Activated T-cell treated with anti-CD3 and anti-CD28 coated beads, Interleukin-2, amount 50 U/mL, for 72 hours (primary cell): ENCODE measurements around the gene UBE2F. TPM values are rescaled to one million over a fixed set of nuclear protein-coding genes. Genes with fewer than 3 reads are reported as not detected.
"Not testable (repeated sequence)": the region's sequence is repeated elsewhere in the genome, so short reads cannot be mapped to it uniquely, and the experiment has no call there.

Source experiments
- ATAC-seq, 2 donors: fragments of 150-1000 bp; cut with Tn5 transposase; replicated peaks in 1 of 2; 2 replicates each; pipeline ENCODE4 v1.10.0; 2021; ENCODE audit warnings: moderate library complexity in 2 of 2, mild to moderate bottlenecking in 1 of 2
- DNase-seq, 2 donors: peaks; one replicate each; pipeline ENCODE4 v3.0.0; 2021 to 2022; ENCODE audit warnings: mixed read lengths in 1 of 2
- H3K27ac Mint-ChIP-seq: one replicate; pipeline ENCODE4 v1.8.0; 2022; ENCODE audit warnings: mild to moderate bottlenecking, moderate library complexity, mixed read lengths
- H3K27me3 Mint-ChIP-seq: one replicate; pipeline ENCODE4 v1.8.0; 2022; ENCODE audit warnings: low read depth, mixed read lengths
- H3K36me3 Mint-ChIP-seq, 2 donors: one replicate each; pipeline ENCODE4 v1.8.0; 2022; ENCODE audit warnings: mixed read lengths in 2 of 2, mild to moderate bottlenecking in 1 of 2; ENCODE audit not compliant: insufficient read depth in 2 of 2
- H3K4me1 Mint-ChIP-seq: one replicate; pipeline ENCODE4 v1.8.0; 2022; ENCODE audit warnings: low read depth, mixed read lengths
- H3K4me3 Mint-ChIP-seq, 2 donors: one replicate each; pipeline ENCODE4 v1.8.0; 2022; ENCODE audit warnings: mild to moderate bottlenecking in 2 of 2, mixed read lengths in 2 of 2, moderate library complexity in 2 of 2
- H3K9me3 Mint-ChIP-seq, 2 donors: one replicate each; pipeline ENCODE4 v1.8.0; 2022; ENCODE audit warnings: mixed read lengths in 2 of 2
- total RNA-seq, 2 donors: library from RNA; stranded (reverse); gene quantifications; one replicate each; pipeline ENCODE4 v1.2.3, GENCODE V29; 2022

UBE2F gene
- total RNA-seq, 2 donors from 2014 or later: 73.6 to 81.7 TPM

DNA sequence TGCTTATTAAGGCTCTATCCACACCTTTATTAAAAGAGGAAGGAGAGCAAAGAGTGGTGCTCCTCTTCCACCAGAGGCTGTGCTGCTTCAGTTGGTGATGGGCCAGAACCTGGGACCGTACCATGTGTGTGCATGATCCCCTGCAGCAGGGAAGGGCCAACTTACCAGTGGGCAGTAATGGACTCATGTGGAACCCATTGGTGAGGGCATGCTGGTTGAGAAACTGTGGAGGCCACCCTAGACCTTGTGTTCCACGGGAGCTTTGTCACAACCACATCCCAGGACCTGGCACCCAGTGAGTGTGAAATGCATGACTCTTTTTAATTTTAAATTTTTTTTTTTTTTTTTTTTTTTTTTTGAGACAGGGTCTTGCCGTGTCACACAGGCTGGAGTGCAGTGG is 5.4 kb downstream of the UBE2F start:
- Mint-ChIP-seq H3K36me3 (peaks cover 1 to 3% of the 10 kb centered on the region in 2 donors), H3K27ac (no peak overlapping the region), H3K9me3 (no peaks in the 10 kb centered on the region), H3K27me3 (no peaks in the 10 kb centered on the region), H3K4me1 (peaks cover 64% of the 10 kb centered on the region), H3K4me3 (no peak overlapping the region)
- no peak for ATAC-seq
- no peak for DNase-seq

DNA sequence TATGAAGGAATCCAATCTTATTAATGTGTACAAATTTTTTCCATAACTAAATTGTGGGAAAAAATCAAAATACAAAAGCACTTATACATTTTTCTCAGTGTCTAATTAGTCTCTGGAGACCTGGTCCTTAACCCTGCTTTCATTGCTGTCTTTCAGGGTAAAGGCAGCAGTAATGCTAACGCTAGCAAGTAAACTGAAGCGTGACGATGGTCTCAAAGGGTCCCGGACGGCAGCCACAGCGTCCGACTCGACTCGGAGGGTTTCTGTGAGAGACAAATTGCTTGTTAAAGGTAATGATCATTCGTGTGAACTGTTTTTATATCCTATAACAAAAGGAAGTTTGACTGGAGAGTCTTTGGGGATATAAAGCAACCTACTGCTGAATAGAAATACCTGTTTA is 6.1 kb downstream of the UBE2F start:
- ATAC-seq: no peak
- Mint-ChIP-seq H3K4me1 (peaks cover 66% of the 10 kb centered on the region), H3K36me3 (peaks cover 1 to 3% of the 10 kb centered on the region in 2 donors), H3K4me3 (no peak overlapping the region), H3K9me3 (no peaks in the 10 kb centered on the region), H3K27me3 (no peaks in the 10 kb centered on the region), H3K27ac (no peak overlapping the region)
- no peak for DNase-seq

DNA sequence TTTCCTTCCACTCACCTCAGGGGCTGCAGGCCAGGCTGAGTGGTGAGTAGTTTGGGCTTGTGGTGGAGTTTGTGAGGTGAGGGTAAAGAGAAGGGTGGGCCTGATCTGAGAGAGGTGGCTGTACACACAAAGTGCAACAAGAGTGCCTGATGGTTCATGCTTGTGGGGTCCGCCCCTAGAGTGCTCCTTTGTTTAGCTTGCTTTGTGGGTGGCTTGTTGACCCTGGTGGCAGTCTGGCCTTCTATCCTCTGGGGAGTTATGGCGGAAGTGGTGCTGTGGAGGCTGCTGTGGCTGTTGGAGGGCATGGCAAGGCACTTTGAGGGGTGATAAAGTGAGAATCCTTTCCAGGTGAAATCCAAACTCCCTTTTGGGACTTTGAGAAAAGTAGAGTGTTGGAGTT is 10.6 kb downstream of the UBE2F start:
- Mint-ChIP-seq H3K9me3 (no peaks in the 10 kb centered on the region), H3K27me3 (no peaks in the 10 kb centered on the region), H3K4me3 (no peak overlapping the region), H3K27ac (no peak overlapping the region), H3K36me3 (peaks cover 1% of the 10 kb centered on the region in 2 donors), H3K4me1 (peaks cover 67% of the 10 kb centered on the region)
- no peak for ATAC-seq
- DNase-seq: no peak

DNA sequence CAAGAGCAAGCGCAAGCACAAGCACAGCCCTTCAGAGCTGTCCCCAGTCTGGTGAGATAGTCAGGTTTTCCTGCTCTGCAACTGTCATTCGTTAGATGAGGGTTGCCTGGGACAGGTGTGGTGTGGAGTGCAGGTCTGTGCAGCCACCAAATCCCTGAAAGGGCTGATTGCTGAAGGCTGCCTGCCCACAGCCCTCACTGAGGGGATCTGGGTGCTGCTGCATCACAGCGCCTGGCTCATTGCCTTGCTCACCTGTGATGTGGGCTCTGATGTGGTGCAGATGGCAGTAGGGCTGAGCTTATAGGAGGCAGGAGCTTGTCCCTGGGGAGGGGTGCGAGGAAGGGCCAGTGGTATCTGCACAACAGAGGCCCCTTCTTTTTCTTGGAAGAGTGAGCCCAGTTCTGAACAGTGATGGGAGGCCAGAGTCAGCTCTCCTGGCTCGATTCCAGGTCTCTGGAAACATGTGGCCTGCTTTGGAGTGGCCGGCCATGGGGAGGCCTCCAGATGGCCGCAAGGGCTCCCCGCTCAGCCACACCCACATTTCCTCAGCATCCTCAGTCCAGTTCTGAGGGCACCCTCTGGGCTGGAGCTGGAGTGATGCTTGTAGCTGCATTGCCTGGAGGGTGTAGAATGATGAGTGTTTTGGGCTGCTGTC is 11.4 kb downstream of the UBE2F start:
- H3K9me3 Mint-ChIP-seq: no peaks in the 10 kb centered on the region
- DNase-seq (no peak), ATAC-seq (no peak)
- H3K4me1 Mint-ChIP-seq: peaks cover 65% of the 10 kb centered on the region
- no peak overlapping the region for H3K27ac Mint-ChIP-seq
- no peak overlapping the region for H3K4me3 Mint-ChIP-seq
- H3K36me3 Mint-ChIP-seq: peaks cover 0 to 1% of the 10 kb centered on the region in 2 donors
- no peaks in the 10 kb centered on the region for H3K27me3 Mint-ChIP-seq

DNA sequence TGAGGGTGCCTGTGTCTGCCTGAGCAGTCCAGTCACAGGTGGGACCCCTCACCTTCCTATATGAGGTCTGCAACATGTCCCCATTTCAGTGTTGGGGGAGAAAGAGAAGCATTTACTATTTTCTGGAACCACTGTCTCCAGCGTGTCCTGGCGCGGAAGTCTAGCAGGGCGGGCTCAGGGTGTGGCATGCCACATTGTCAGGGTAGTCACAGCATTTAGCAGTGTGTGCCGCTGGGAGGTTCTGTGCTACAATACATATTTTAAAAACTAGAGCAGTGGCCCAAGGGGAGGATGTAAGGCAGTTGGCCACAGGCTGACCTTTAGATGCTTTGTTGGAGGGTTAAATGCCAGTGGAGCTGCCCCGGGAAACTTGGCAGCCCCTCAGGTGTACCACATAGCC is 12.5 kb downstream of the UBE2F start:
- Mint-ChIP-seq H3K9me3 (peaks cover 0 to 3% of the 10 kb centered on the region in 2 donors), H3K4me3 (no peak overlapping the region), H3K36me3 (peaks cover 1 to 5% of the 10 kb centered on the region in 2 donors), H3K27ac (peak overlapping the region; percentile 52), H3K27me3 (no peaks in the 10 kb centered on the region), H3K4me1 (peaks cover 72% of the 10 kb centered on the region)
- DNase-seq (no peak), ATAC-seq (no peak)

DNA sequence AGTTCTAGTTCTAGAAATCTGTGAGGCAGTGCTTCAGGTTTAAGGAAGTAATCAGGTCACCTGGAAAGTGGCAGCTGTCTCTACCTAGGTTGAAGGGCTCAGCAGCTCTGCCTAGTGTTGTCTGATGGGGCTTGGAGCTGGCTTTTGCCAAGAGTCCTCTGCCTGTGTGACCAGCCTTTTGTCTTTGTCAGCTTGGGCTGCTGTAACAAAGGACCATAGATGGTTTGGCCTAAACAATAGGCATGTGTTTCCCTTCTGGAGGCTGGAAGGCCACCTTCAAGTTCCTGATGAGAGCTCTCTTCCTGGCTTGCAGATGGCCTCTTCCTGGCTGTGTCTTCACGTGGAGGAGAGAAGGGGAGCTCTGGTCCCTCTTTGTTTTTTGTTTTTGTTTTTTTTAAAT is 13.3 kb downstream of the UBE2F start:
- H3K9me3 Mint-ChIP-seq: peaks cover 0 to 3% of the 10 kb centered on the region in 2 donors
- H3K4me1 Mint-ChIP-seq: peaks cover 78% of the 10 kb centered on the region

DNA sequence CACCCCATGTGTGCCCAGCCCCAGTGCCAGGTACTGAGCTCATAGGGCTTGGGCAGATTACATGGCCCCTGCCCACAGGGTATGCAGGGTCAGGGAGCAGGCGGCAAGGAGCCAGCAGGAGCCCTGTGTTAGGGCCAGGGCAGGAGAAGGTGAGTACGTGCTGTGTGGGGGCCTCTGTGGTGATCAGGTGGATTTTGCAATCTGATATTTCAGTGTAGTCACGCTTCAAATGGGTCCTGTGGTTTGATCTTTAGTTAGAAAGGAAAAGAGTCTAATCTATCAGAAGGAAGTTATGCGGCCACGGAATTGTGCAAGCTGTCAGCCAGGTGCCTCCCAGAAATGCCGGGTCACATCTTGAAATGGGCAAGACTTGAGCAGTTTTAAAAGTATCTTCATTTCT is 13.9 kb downstream of the UBE2F start:
- Mint-ChIP-seq H3K4me1 (peaks cover 83% of the 10 kb centered on the region), H3K27me3 (no peaks in the 10 kb centered on the region), H3K27ac (peak overlapping the region; percentile 76), H3K9me3 (peaks cover 0 to 3% of the 10 kb centered on the region in 2 donors), H3K36me3 (peaks cover 1 to 12% of the 10 kb centered on the region in 2 donors), H3K4me3 (peak overlapping the region; percentile 58 to 75)
- DNase-seq (peak; percentile 37 to 48), ATAC-seq (peak; percentile 80 to 84)

More for the DNA sequence above, 13.3 kb downstream of the UBE2F start:
- Mint-ChIP-seq H3K27ac (peak overlapping the region; percentile 76), H3K4me3 (peak overlapping the region; percentile 58 to 75), H3K27me3 (no peaks in the 10 kb centered on the region), H3K36me3 (peaks cover 1 to 7% of the 10 kb centered on the region in 2 donors)
- DNase-seq (no peak), ATAC-seq (no peak)

DNA sequence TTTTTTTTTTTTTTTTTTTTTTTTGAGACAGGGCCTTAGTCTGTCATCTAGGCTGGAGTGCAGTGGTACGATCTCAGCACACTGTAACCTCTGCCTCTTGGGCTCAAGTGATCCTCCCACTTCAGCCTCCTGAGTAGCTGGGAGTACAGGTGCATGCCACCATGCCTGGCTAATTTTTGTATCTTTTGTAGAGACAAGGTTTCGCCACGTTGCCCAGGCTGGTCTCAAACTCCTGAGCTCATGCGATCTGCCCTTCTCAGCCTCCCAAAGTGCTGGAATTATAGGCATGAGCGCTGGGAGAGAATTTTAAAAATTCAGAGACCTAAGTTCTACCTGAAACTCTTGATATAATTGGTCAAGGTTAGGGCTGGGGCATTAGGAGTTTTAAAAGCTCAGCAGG is 14.8 kb downstream of the UBE2F start:
- Mint-ChIP-seq H3K36me3 (peaks cover 2 to 19% of the 10 kb centered on the region in 2 donors), H3K4me1 (peaks cover 76% of the 10 kb centered on the region)
- not testable (repeated sequence) for H3K4me3 Mint-ChIP-seq, DNase-seq, ATAC-seq, H3K9me3 Mint-ChIP-seq, H3K27me3 Mint-ChIP-seq, H3K27ac Mint-ChIP-seq

DNA sequence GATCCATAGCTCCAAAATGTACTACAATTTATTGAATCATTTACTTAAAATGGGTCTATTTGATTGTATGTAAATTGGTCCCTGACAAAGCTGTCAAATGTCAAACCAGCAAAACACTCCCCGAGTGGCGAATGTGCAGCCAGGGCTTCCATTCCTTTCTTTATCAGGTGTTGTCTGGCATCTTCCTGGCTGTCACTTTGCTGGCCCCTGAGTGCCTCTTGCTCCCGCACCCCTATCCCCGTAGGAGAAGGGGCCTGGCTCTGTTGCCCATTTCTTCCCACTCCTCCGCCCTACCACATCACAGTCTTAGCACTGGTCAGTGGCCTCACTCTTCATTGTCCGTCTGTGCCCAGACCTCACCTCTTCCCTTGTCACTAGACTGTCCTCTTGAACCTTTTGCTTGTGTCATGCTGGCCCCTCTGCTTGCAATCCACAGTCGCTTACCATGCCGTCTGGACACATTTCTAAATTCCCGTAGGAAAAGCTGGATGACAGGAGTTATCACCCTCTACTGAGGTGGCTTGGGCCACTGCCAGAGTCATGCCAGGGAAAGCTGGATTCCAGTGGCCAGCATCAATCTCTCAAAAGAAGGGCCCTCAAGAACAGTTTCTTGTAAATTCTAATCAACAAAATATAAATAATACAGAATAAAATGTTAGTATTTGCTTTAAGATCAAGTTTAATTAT is 15.4 kb downstream of the UBE2F start:
- no peaks in the 10 kb centered on the region for H3K27me3 Mint-ChIP-seq
- ATAC-seq (no peak), DNase-seq (no peak)
- H3K36me3 Mint-ChIP-seq: peaks cover 3 to 24% of the 10 kb centered on the region in 2 donors
- H3K27ac Mint-ChIP-seq: no peak overlapping the region
- peaks cover 73% of the 10 kb centered on the region for H3K4me1 Mint-ChIP-seq
- peaks cover 0 to 3% of the 10 kb centered on the region in 2 donors for H3K9me3 Mint-ChIP-seq
- H3K4me3 Mint-ChIP-seq: peak overlapping the region in 1 of 2 donors; percentile 31

DNA sequence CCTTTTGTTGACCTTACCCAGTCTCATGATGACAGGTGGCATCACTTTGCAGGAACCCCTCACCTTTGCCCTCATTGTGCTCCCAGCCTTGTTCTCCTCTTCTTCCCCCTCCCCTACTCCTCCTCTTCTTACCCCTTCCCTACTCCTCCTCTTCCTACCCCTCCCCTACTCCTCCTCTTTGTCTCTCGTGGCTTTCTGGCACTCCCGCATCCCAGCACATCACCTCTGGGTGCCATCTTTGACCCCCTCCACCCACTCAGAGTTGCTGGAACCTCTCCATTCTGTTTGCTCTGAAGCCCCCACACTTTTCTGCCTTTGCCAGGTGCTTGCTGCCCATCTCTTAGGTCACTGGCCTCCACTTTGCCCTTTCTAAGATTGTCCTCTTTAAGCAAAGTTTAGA is 17.1 kb downstream of the UBE2F start:
- no peak overlapping the region for H3K4me3 Mint-ChIP-seq
- peaks cover 0 to 4% of the 10 kb centered on the region in 2 donors for H3K9me3 Mint-ChIP-seq
- H3K36me3 Mint-ChIP-seq: peaks cover 7 to 30% of the 10 kb centered on the region in 2 donors
- H3K27ac Mint-ChIP-seq: no peak overlapping the region
- H3K4me1 Mint-ChIP-seq: peaks cover 61% of the 10 kb centered on the region
- ATAC-seq (no peak), DNase-seq (no peak)
- no peaks in the 10 kb centered on the region for H3K27me3 Mint-ChIP-seq

DNA sequence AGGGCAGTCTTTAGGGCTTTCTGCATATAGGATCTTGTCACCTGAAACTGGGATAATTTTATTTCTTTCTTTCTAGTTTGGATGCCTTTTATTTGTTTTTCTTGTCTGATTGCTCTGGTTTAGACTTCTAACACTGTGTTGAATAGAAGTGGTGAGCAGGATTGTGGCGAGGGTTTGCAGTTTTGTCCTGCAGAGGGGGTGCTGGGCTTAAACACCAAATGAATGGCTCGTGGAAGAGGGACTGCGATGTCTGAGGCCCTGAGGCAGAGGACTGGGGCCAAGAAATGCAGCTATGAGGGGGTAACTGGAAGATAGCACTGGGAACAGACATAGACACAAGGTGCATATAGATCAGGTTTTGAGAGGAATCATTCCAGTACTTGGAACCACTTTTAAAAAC is 20.5 kb downstream of the UBE2F start:
- Mint-ChIP-seq H3K27ac (no peak overlapping the region), H3K9me3 (peaks cover 0 to 4% of the 10 kb centered on the region in 2 donors), H3K4me3 (no peak overlapping the region), H3K36me3 (peaks cover 9 to 32% of the 10 kb centered on the region in 2 donors), H3K4me1 (peaks cover 31% of the 10 kb centered on the region), H3K27me3 (no peaks in the 10 kb centered on the region)
- DNase-seq (no peak), ATAC-seq (no peak)

DNA sequence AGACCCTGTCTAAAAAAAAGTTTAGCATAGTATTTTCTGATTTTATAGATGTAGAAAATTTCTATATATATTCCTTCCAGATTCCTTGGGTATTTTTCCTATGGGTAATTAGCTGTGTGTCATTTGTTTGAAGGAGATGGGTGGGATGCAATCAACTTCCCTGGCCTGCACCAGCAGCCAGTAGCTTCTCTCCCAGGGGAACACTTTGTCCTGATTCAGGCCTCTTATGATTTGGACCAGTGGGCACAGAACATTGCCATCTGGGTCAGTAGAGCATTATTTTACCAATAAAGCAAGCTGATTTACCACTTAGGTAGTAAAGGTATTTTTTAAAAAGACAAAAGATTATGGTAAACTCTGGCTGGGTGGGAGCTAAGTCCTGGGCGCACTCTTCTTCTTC is 26.9 kb downstream of the UBE2F start:
- no peak for DNase-seq
- Mint-ChIP-seq H3K27me3 (no peaks in the 10 kb centered on the region), H3K27ac (no peak overlapping the region), H3K36me3 (peaks cover 4 to 18% of the 10 kb centered on the region in 2 donors), H3K4me3 (no peak overlapping the region), H3K9me3 (no peaks in the 10 kb centered on the region), H3K4me1 (peaks cover 34% of the 10 kb centered on the region)
- ATAC-seq: no peak

DNA sequence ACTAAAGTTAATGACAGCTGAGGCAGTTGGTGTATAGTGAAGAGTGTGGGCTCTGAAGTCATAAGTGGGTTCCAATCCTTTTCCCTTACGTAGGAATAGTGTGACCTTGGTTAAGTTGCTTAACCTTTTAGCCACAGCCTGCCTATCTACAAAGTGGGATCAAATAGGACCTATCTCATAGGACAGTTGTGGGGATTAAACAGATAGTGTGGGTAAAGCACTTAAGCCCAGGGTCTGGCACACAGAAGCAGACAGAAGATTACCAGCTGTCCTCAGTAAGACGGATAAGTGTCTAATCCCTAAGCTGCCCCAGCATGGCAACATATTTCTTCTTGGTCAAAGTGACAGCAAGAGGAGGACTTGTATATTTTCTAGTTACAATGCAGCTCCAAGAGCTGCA is 28.2 kb downstream of the UBE2F start:
- peak overlapping the region; percentile 84 for H3K27ac Mint-ChIP-seq
- H3K36me3 Mint-ChIP-seq: peaks cover 2 to 21% of the 10 kb centered on the region in 2 donors
- no peaks in the 10 kb centered on the region for H3K9me3 Mint-ChIP-seq
- H3K27me3 Mint-ChIP-seq: no peaks in the 10 kb centered on the region
- ATAC-seq (no peak), DNase-seq (no peak)
- H3K4me1 Mint-ChIP-seq: peaks cover 48% of the 10 kb centered on the region
- peak overlapping the region in 1 of 2 donors; percentile 2 for H3K4me3 Mint-ChIP-seq
